ENCODE measurements around the gene OR1M1.
"Not testable (repeated sequence)": the region's sequence is repeated elsewhere in the genome, so short reads cannot be mapped to it uniquely, and the experiment has no call there.

The OR1M1 gene, protein sequence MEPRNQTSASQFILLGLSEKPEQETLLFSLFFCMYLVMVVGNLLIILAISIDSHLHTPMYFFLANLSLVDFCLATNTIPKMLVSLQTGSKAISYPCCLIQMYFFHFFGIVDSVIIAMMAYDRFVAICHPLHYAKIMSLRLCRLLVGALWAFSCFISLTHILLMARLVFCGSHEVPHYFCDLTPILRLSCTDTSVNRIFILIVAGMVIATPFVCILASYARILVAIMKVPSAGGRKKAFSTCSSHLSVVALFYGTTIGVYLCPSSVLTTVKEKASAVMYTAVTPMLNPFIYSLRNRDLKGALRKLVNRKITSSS

DNA sequence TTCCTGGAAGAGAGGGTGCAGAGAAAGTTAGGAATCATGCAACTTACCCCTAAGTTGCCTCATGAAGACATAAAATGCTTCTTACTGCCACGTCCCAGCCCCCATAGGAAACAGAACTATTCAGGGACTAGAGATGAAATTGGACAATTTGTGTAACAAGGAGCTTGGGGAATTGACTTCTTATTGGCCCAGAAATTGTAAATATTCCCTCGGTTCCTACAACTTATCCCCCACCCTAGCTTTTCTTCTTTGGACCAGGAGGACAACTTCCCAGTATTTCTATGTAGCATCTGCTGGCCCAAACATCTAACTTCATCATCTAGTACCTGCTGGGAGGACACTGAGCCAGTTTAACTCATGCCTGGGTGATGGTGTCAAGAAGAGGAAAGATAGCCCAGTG, at the start of gene OR1M1:
OR1M1 (plus strand) TSS at position 301 of the 400 bp plus-strand sequence. CDS start 6,184 bp downstream, outside the sequence.
- DNase-seq = no peak

DNA sequence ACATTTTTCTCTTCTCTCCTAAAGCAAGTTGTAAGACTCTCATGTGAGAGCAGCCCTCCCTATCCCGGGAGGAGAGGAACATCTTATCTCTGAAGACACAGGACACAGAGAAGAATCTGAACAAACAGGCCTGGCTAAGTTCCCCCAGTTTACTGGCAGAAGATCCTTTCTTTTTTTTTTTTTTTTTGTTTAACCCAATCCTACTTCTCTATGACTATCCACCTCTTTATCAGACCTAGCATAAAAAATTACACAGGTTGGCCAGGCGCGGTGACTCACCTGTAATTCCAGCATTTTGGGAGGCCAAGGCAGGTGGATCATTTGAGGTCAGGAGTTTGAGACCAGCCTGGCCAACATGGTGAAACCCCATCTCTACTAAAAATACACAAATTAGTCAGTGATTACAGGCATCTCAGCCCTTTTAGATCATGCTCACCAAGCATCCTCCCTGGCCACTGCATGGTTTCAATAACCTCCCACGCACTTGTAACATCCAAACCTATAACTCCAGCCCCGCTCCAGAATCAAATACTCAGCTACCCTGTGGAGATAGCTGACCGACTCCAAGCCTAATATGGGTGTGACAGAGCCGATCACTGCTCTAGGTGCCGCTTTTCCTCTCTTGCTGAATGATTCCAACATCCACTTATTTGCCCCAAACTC, 49.3 kb upstream of the OR1M1 start:
- DNase-seq = no peak

DNA sequence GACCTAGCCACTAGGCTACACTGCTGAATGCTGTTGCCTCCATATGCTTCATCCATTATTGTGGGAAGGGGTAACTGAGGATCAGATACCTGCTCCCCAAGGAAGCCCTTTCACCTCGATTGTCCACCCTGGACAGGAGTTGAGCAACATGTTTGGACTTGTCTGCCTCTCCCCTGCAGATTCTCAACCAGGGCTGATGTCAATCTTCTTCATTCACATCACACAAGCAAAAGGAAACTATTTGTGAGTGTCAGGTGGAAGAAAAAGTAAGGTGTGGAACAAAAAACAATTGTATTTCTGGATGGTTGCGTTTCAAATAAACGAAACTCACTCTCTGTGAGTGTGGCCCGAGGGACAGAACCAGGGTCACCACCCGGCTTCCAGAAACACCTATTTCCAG, 47.1 kb upstream of the OR1M1 start:
- DNase-seq = no peak

DNA sequence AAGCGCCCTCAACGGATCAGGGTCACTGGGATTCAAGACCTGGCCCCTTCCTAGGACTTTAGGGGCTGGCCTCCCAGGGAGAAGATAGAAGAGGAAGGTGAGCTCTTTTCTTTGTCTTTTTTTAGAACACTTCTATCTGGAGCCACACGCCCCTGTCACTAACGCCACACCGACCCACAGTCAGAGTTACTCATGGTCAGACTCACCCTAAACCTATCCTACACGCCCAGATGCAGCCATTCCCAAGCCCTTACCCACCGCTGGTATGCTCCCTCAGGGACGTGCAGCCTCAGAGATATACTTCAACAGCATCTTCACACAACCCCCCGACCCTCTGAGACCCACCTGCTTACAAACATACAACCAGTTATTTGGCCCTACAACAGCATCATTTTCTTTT, 46.7 kb upstream of the OR1M1 start:
- no peak for DNase-seq

DNA sequence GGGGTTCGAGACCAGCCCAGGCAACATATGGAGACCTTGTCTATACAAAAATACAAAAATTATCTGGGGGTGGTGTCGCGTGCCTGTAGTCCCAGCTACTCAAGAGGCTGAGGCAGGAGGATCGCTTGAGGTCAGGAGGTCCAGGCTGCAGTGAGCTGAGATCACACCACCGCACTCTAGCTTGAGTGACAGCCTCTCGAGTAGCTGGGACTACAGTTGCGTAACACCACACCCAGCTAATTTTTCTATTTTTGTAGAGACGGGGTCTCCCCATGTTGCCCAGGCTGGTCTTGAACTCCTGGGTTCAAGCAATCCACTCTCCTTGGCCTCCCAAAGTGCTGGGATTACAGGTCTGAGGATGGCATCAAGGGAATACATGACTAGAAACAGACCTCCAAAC, 45.8 kb upstream of the OR1M1 start:
- DNase-seq = no peak

DNA sequence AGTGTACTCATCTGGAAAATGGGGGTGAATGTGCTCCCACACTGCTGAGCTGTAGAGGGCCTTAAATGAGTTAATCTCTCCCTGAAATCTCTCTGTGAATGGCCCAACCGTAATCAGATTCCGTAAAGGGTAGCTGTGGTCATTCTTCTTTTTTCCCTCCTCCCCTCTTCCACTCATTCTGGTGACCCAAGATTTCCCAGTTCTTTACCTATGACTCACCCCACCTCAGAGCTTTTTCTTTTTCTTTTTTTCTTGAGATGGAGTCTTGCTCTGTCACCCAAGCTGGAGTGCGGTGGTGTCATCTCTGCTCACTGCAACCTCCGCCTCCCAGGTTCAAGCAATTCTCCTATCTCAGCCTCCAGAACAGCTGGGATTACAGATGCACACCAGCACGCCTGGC, 43.3 kb upstream of the OR1M1 start:
- no peak for DNase-seq

DNA sequence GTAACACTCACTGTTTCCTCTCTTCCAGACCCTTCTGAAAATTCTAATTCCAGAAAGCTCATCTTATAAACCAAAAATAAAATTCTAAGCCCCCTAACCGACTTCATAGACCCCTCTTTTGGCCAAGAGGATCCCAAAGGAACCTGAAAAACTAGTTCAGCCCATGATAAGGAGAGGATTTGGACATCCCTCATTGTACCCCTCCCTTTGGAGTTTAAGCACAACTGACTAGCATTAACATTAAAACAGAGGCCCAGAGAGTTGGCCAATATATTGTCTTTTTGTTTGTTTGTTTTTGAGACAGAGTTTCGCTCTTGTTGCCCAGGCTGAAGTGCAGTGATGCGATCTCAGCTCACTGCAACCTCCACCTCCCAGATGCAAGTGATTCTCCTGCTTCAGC, 42.4 kb upstream of the OR1M1 start:
- DNase-seq = no peak

DNA sequence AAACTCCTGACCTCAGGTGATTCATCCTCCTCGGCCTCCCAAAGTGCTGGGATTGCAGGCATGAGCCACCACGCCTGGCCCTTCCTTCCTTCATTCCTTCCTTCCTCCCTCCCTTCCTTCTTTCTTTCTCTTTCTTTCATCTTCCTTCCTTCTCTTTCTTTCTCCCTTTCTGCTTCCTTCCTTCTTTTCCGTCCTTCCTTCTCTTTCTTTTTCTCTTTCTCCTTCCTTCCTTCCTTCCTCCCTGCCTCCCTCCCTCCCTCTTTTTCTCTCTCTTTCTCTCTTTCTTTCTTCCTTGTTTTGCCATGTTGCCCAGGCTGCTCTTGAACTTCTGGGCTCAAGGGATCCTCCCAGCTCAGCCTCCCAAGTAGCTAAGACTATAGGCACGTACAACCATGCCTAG, 40.2 kb upstream of the OR1M1 start:
- DNase-seq = no peak

DNA sequence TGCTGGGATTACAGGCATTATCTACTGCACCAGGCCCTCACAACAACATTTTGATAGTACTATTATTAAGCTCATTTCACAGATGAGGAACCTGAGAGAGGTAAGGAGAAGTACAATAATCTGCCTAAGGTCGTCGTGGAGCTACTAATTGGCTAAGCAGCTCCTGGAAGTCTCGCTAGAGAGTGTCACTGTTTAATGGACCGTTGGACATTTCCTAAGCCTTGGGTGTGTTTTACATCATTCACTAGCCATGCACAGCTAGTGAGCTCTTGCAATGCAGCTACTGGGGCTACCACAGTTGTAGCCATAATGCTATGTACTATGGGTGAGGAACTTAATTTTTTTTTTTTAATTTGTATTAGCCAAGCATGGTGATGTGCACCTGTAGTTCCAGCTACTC, 34.0 kb upstream of the OR1M1 start:
- no peak for DNase-seq

DNA sequence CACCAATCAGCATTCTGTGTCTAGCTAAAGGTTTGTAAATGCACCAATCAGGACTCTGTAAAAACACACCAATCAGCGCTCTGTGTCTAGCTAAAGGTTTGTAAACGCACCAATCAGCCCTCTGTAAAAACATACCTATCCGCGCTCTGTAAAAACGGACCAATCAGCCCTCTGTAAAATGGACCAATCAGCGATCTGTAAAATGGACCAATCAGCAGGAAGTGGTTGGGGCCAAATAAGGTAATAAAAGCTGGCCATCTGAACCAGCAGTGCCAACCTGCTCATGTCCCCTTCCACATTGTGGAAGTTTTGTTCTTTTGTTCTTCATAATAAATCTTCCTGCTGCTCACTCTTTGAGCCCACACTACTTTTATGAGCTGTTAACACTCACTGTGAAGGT, 33.2 kb upstream of the OR1M1 start:
- not testable (repeated sequence) for DNase-seq

DNA sequence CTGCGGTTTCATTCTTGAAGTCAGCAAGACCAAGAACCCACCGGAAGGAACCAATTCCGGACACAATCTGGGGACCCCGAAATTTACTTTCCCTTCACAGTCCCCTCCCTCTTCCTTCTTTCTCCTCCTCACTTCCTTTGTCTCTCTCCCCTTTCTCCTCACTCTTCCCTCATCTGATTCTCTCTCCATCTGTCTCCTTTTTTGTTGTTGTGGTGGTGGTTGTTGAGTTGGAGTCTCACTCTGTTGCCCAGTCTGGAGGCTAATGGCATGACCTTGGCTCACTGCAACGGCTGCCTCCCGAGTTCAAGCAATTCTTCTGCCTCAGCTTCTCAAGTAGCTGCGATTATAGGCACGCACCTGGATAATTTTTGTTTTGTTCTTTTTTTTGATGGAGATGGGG, 32.7 kb upstream of the OR1M1 start:
- DNase-seq = no peak

DNA sequence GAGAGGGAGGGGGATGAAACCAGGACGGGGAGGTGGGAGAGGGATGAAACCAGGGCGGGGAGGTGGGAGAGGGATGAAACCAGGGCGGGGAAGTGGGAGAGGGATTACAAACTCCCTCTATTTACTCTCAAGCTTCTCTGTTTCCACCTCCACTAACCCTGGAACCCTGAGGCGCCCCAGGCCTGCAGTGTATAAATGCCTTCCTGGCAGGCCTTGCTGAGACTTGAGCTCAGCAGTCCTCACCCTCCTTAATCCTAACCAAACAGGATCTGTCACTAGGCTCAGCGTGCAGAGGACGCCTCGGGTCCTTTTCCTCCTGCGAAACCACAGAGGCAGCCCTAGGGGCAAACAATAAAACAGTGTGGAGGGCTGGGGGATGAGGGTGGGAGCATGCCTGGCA, 32.1 kb upstream of the OR1M1 start:
- no peak for DNase-seq

DNA sequence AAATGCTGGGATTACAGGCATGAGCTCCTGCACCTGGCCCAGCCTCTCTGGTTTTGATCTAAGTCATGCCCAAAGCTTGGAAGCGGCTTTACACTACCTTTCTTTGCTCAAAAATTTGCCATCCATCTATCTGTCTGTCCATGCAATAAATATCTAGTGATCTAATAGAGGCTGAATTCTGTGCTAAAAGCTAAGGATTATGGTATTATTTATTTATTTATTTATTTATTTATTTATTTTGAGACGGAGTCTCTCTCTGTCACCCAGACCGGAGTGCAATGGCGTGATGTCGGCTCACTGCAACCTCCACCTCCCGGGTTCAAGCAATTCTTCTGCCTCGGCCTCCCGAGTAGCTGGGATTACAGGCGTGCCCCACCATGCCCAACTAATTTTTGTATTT, 30.7 kb upstream of the OR1M1 start:
- DNase-seq = not testable (repeated sequence)

DNA sequence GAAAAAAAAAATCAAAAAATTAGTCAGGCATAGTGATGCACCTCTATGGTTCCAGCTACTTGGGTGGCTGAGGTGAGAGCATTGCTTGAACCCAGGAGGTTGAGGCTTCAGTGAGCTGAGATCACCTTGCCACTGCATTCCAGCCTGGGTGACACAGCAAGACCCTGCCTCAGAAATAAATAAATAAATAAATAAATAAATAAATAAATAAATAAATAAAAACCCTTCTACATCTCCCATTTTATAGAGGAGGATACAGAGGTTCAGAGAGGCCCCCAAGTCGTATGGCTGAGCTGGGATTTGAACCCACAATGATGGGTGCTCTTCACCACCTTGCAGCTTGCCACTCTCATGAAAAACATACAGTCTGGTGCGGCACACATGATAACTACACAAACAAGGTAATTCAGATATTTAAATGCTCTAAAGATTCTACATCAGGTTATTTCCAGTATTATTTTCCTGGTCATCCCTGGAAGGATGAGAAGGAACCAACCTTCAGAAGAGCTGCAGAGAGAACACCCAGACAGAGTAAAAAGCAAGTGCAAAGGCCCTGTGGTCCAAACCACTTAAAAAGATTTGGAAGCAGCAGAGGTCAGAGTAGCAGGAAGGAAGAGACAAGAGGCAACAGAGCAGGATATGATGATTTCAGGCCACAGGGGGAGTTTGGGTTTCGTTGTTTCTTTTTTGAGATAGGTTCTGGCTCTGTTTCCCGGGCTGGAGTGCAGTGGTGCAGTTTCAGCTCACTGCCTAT, 29.2 kb upstream of the OR1M1 start:
- no peak for DNase-seq

DNA sequence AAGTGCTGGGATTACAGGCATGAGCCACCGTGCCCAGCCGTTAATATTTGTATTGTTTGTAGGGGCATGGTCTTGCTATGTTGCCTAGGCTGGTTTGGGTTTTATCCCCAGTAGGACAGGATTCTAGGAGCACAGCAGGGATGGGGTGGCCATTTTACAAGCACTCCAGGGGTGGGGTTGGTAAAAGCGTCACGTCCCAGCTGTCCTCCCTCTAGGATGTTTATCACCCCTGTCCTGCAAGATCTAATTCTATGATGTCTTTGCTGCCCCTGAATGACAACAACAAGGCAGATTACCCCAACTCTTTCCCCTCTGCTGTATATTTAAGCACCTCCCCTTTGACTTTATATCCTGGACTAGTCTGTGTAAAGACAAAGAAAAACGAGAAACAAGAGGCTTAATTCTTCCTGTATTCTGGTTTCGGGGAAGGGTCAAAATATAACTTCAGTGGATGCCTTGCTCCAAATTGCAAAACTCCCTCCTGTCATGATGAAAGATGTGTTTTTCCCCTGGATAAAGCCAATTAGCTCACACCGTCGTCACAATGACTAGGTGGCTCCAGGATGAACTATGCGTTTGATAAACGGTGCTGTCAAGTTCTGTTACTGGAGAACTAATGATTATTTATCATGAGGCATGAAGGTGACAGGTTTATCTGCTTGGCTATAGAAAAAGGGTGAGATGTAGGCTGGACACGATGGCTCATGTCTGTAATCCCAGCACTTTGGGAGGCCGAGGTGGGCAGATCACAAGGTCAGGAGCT, 27.8 kb upstream of the OR1M1 start:
- DNase-seq = no peak

DNA sequence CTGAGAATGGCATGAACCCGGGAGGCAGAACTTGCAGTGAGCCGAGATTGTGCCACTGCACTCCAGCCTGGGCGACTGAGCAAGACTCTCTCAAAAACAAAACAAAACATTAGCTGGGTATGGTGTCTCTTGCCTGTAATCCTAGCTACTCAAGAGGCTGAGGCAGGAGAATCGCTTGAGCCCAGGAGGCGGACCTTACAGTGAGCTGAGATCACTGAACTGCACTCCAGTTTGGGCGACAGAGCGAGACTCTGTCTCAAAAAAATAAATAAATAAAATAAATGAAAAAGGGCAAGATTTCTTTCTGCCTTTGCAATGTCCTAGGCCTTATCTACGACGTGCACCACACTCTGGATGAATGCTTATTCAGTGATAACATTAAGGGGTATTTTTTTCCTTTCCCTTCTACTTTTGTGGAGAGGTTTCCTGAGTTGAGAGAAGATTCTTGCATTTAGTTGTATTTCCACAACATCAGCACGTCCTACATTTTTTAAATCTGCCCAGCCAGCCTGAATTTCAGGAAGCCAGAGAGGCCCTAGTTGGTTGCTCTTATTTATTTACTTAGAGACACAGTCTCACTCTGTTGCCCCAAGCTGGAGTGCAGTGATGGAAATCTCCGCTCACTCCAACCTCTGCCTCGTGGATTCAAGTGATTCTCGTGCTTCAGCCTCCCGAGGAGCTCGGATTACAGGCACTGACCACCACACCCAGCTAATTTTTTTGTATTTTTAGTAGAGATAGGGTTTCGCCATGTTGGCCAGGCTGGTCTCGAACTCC, 26.1 kb upstream of the OR1M1 start:
- DNase-seq = no peak

DNA sequence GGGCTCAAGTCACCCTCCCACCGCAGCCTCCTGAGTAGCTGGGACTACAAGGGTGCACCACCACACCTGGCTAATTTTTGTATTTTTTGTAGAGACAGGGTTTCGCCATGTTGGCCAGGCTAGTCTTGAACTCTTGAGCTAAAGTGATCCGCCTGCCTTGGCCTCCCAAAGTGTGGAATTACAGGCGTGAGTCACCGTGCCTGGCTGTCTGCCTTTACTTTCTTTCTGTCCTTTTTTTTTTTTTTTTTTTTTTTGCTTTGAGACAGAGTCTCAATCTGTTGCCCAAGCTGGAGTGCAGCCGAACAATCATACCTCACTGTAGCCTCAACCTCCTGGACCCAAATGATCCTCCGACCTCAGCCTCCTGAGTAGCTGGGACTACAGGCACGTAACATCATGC, 25.0 kb upstream of the OR1M1 start:
- no peak for DNase-seq

DNA sequence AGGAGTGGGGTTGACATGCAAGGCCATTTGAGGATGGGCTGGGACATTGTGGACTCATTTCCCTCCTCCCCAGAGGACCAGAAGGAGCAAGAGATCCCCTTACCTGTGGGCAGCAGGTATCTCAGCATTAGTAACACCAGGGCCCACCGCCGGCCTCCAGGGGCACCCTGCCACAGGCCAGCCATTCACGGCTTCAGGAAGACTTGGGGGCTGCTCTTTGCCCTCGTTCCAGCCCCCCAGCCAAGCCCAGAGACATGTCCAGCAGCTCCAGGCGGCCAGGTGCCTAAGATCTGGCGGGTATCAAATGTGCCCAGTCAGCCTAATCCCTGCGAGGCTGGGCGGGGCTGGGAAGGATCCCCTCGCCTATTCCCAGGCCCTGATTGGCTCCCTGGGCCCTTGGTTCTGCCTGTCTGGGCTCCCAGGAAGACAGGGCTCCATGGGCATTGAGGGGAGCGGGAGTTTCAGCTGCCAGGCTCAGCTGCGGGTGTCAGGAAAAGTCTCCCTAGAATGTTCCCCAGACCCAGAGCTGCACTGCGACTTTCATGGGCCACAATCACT, 21.3 kb upstream of the OR1M1 start:
- DNase-seq = no peak

DNA sequence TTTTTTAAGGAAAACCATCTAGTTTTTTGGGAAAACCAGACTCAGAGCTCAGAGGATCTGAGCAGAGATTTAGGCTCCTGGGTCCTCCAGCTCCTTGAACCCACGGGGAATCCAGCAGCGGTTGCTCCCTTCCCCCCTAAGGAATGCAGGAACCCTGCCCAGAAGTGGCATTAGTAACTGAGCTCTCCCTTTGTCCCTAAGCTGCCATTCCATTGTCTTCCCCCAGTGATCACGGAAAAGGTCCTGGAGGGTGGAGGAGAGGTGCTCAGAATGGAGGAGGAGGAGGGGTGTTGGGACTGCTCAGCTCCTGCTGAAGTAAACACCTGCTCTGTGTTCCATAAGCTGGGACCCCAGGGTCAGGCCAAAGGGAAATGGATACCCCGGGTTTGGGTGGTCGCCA, 16.8 kb upstream of the OR1M1 start:
- DNase-seq = no peak

DNA sequence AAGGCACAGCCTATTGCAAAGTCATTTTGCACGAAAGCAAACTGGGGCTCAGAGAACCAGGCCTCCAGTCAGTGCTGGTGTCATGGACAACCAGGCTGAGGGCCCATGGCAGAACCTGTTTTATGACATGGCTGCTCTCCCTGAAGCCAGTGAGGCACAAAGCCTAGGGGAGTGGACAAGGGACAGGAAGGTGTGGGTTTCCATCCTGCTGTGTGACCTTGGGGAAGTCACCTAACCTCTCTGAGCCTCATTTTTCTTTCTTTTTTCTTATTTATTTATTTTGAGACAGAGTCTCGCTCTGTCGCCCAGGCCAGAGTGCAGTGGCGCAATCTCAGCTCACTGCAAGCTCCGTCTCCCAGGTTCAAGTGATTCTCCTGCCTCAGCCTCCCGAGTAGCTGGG, 15.1 kb upstream of the OR1M1 start:
- DNase-seq = not testable (repeated sequence)

DNA sequence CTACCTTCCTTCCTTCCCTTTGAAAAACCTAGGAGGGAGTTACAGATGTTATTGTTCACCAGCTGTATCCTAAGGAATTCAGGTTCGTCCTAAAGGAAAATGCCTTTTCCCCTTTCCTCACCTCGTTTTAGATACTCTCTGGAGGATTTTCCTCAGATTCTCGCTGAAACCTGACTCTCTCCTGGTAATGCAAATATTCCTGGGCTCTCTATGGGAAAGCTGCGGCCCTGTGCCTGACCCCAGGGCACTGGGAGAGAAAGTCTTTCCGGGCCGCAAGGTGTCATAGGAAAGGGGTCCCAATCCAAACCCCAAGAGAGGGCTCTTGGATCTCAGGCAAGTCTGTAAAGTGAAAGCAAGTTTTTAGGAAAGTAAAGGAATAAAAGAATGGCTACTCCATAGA, 13.1 kb upstream of the OR1M1 start:
- DNase-seq = no peak

All from NCI-H1417 treated with DMSO at 0.1 percent for 48 hours (cell line).